Neural progenitor cell (in vitro differentiated cells): Measurements from ENCODE around the gene EIPR1.

Experiments used
- CTCF ChIP-seq: fragments of 200-600 bp; sonication (generic); IDR thresholded peaks from 2 replicates; pipeline ENCODE4 v1.5.1; 2017; ENCODE audit warnings: antibody characterized with exemption, mild to moderate bottlenecking
- EZH2 ChIP-seq: fragments of 200-600 bp; sonication (generic); IDR thresholded peaks from 2 replicates; pipeline ENCODE4 v1.6.1; 2017; ENCODE audit warnings: antibody characterized with exemption, mild to moderate bottlenecking, moderate library complexity

GRCh38 chr2:3185256-3185655, 192.4 kb downstream of the EIPR1 start:
- TF ChIP-seq CTCF (no peak), EZH2 (no peak)
